ENCODE results near the gene PDGFC. TPM values are rescaled to one million over a fixed set of nuclear protein-coding genes. Genes with fewer than 3 reads are reported as not detected.

Gene PDGFC
- total RNA-seq, 1 donor from 2014 or later, result 70.9 TPM

DNA sequence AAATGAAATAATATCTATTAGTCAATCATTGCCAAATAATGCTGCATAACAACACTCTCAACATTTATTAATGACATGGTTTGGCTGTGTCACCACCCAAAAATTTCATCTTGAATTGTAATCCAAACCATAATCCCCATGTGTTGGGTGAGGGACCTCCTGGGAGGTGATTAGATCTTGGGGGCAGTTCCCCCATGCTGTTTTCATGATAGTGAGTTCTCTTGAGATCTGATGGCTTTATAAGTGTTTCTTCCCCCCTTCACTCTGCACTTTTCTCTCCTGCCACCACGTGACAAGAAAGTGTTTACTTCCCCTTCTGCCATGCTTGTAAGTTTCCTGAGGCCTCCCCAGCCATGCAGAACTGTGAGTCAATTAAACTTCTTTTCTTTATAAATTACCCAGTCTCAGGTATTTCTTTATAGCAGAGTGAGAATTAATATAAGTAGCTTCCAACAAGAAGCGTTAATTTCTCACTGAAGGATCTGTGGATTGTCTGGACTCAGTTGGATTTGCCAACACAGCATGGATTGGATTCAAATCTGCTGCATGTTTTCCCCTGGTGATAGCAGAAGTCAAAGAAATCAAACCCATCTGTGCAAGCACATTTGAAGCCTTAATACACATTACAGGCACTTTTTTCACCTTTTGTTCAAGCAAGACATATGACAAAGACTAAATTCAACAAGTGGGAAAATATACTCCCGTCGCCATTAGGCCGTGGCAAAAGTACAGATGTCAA, 216.6 kb downstream of the PDGFC start:
- H3K4me3 Mint-ChIP-seq (ENCODE audit: unreplicated experiment), result no peak overlapping the region
- peaks cover 28% of the 10 kb centered on the region for H3K4me1 Mint-ChIP-seq (ENCODE audit: low read depth)
- peaks cover 17% of the 10 kb centered on the region for H3K9me3 Mint-ChIP-seq (ENCODE audit: low read depth)
- peaks cover 14% of the 10 kb centered on the region for H3K36me3 Mint-ChIP-seq (ENCODE audit: low read depth)
- TF ChIP-seq, protein P1, sequence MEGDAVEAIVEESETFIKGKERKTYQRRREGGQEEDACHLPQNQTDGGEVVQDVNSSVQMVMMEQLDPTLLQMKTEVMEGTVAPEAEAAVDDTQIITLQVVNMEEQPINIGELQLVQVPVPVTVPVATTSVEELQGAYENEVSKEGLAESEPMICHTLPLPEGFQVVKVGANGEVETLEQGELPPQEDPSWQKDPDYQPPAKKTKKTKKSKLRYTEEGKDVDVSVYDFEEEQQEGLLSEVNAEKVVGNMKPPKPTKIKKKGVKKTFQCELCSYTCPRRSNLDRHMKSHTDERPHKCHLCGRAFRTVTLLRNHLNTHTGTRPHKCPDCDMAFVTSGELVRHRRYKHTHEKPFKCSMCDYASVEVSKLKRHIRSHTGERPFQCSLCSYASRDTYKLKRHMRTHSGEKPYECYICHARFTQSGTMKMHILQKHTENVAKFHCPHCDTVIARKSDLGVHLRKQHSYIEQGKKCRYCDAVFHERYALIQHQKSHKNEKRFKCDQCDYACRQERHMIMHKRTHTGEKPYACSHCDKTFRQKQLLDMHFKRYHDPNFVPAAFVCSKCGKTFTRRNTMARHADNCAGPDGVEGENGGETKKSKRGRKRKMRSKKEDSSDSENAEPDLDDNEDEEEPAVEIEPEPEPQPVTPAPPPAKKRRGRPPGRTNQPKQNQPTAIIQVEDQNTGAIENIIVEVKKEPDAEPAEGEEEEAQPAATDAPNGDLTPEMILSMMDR (IDR thresholded peaks at IDR 0.05), result no peak
- no peak for DNase-seq (ENCODE audit: low spot score)
- H3K27me3 Mint-ChIP-seq (ENCODE audit: low read depth), result no peaks in the 10 kb centered on the region
- H3K27ac Mint-ChIP-seq (ENCODE audit: unreplicated experiment), result no peak overlapping the region

DNA sequence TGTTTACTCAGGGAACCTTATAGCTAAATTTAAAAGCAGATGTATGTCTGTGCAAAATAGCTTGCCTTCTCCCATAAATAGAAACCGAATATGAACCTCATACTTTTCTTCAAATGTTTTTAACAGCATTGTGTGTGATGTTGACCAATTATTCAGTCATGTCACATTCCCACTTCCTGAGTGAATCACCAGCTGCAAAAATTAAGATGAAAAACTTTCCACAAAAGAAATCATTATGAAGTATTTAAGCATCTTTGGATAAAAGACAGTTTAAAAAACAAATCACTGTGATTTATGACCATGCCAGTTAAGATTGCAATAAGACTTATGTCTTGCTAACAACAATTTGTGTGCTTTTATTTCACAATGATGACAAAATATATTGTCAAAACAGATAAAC, 220.1 kb downstream of the PDGFC start:
- Mint-ChIP-seq H3K27ac (ENCODE audit: unreplicated experiment) (no peak overlapping the region), H3K36me3 (ENCODE audit: low read depth) (peaks cover 7% of the 10 kb centered on the region), H3K4me3 (ENCODE audit: unreplicated experiment) (no peak overlapping the region), H3K9me3 (ENCODE audit: low read depth) (peaks cover 21% of the 10 kb centered on the region), H3K27me3 (ENCODE audit: low read depth) (no peaks in the 10 kb centered on the region), H3K4me1 (ENCODE audit: low read depth) (peaks cover 28% of the 10 kb centered on the region)
- no peak for DNase-seq (ENCODE audit: low spot score)
- TF ChIP-seq, protein P1 (IDR thresholded peaks at IDR 0.05), result no peak

- no peak overlapping the region for H3K4me3 Mint-ChIP-seq (ENCODE audit: unreplicated experiment)
- no peak overlapping the region for H3K27ac Mint-ChIP-seq (ENCODE audit: unreplicated experiment)
- no peaks in the 10 kb centered on the region for H3K36me3 Mint-ChIP-seq (ENCODE audit: low read depth)
- H3K27me3 Mint-ChIP-seq (ENCODE audit: low read depth), result no peaks in the 10 kb centered on the region
- H3K9me3 Mint-ChIP-seq (ENCODE audit: low read depth), result peaks cover 18% of the 10 kb centered on the region
- TF ChIP-seq, protein P1 (IDR thresholded peaks at IDR 0.05), result no peak
- no peak for DNase-seq (ENCODE audit: low spot score)
- peaks cover 22% of the 10 kb centered on the region for H3K4me1 Mint-ChIP-seq (ENCODE audit: low read depth)
Observed at GRCh38 chr4:156749426-156750403, 221.9 kb downstream of the PDGFC start.

DNA sequence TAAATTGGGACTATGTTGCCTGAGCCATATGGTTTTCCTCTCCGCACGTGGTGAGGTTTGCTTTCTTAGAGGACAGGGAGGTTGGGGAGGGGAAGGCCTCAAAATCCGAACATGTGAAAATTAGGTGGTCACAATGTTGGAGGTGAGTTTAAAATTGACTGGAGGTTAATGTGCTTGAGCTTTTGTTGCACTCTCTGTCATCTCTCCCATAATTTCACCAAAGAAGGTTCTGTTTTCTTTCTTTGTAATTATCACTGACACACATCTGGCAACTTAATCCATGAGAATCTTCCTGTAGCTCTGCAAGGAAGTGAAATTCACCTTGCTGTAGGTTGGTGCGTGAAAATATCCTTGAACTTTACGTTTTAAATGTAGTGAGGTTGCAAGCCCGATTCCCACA, 225.5 kb downstream of the PDGFC start:
- no peak for DNase-seq (ENCODE audit: low spot score)
- TF ChIP-seq, protein P1 (IDR thresholded peaks at IDR 0.05), result no peak
- peaks cover 27% of the 10 kb centered on the region for H3K9me3 Mint-ChIP-seq (ENCODE audit: low read depth)
- no peak overlapping the region for H3K27ac Mint-ChIP-seq (ENCODE audit: unreplicated experiment)
- H3K36me3 Mint-ChIP-seq (ENCODE audit: low read depth), result peaks cover 3% of the 10 kb centered on the region
- peaks cover 11% of the 10 kb centered on the region for H3K4me1 Mint-ChIP-seq (ENCODE audit: low read depth)
- no peaks in the 10 kb centered on the region for H3K27me3 Mint-ChIP-seq (ENCODE audit: low read depth)
- no peak overlapping the region for H3K4me3 Mint-ChIP-seq (ENCODE audit: unreplicated experiment)

GRCh38 chr4:156738766-156739165, 232.8 kb downstream of the PDGFC start:
- Mint-ChIP-seq H3K9me3 (ENCODE audit: low read depth) (peaks cover 27% of the 10 kb centered on the region), H3K36me3 (ENCODE audit: low read depth) (peaks cover 3% of the 10 kb centered on the region), H3K27me3 (ENCODE audit: low read depth) (no peaks in the 10 kb centered on the region), H3K4me3 (ENCODE audit: unreplicated experiment) (no peak overlapping the region), H3K4me1 (ENCODE audit: low read depth) (peaks cover 9% of the 10 kb centered on the region), H3K27ac (ENCODE audit: unreplicated experiment) (no peak overlapping the region)
- TF ChIP-seq, protein P1 (IDR thresholded peaks at IDR 0.05), result no peak
- DNase-seq (ENCODE audit: low spot score), result no peak
